ENCODE measurements around the gene CACNG8.
"Not testable (repeated sequence)": the region's sequence is repeated elsewhere in the genome, so short reads cannot be mapped to it uniquely, and the experiment has no call there.

CACNG8 gene

DNA sequence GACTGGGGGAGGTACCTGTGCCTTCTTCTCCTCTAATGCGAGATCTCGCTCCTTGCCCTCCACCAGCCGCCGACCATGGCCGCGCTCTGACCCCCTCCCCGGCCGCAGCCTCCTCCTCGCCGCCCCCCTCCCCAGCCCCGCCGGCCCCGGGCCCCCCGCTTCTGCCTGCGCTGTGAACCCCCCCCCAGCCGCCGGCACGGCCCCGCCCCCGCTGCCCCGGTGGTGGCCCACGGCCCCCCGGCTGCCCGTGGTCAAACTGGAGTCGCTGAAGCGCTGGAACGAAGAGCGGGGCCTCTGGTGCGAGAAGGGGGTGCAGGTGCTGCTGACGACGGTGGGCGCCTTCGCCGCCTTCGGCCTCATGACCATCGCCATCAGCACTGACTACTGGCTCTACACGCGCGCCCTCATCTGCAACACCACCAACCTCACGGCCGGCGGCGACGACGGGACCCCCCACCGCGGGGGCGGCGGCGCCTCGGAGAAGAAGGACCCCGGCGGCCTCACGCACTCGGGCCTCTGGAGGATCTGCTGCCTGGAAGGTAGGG, at the start of gene CACNG8:
TSS of gene CACNG8 (plus strand) at position 51 of the 545 bp plus-strand sequence.
- no peak for DNase-seq

GRCh38 chr19:53915000-53915399, 47.7 kb upstream of the CACNG8 start:
- no peak for DNase-seq

DNA sequence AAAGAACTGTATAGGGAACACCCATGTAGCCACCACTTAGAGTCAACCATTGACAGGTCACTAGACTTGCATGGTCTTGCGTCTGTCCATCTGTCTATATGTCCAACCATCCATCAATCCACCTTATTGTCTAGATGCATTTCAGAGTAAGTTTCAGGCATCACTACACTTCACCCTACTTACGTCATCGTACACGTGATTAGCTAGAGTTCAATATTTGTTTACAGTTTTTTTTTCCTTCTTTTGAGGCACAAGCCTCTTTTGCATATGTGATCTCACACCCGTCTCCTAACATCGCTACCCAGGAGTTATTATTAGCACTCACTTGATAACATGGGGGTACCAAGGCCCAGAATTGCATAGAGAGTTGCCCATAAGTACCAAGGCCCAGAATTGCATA, 46.7 kb upstream of the CACNG8 start:
- no peak for DNase-seq

GRCh38 chr19:53917356-53917755, 45.4 kb upstream of the CACNG8 start:
- DNase-seq, result no peak

DNA sequence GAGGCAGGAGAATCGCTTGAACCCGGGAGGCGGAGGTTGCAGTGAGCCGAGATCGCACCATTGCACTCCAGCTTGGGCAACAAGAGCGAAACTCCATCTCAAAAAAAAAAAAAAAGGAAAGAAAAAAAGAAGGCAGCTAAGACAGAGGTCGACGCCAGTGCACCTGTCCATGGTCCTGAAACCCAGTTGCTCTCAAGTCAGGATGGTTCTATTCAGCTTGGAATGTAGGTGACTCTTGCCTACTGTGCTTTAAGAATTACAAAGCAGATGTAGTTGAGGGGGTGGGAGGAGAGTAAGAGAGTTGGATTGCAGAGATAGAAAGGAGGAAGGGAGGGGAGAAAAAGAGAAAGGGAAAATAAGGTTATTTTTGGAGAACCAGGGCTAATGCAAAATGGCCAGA, 35.0 kb upstream of the CACNG8 start:
- DNase-seq, result no peak

GRCh38 chr19:53936029-53936428, 26.7 kb upstream of the CACNG8 start:
- DNase-seq, result no peak

- DNase-seq, result peak; percentile 45 to 48
Observed at GRCh38 chr19:53942001-53942786, 20.5 kb upstream of the CACNG8 start.

GRCh38 chr19:53944416-53944815, 18.3 kb upstream of the CACNG8 start:
- no peak for DNase-seq

DNA sequence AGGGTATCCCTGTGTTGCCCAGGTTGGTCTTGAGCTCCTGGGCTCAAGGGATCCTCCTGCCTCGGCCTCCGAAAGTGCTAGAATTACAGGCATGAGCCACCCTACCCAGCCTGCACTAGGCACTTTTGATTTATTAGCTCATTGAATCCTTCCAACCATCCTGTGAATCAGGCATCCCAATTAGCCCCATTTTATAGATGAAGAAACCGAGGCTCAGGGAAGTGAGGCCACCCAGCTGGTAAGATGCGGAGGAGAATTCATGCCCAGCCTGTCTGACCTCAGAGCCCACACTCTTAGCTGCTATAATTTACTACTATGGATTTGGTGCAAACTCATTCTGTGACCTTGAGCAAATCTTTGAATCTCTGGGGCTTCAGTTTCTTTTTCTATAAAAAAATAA, 17.8 kb upstream of the CACNG8 start:
- DNase-seq, result no peak

GRCh38 chr19:53945441-53945840, 17.3 kb upstream of the CACNG8 start:
- DNase-seq, result no peak

DNA sequence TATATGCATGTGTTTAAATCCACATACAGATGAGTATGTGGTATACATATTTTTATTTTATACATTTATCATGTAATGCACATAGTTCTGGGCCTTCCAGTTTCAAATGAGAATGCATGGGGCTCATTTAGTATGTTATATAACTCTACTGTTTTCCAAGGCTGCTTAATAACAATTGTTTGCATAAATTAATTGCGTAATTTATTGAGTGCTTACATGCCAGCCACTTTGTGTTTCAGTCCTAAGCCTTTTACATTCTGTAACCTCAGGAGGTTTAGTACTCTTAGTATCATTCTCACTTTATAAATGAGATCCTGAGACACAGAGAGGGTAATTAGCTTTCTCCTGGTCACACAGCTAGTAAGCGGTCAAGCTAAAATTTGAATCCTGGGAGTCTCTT, 16.7 kb upstream of the CACNG8 start:
- DNase-seq, result no peak

GRCh38 chr19:53947624-53948023, 15.1 kb upstream of the CACNG8 start:
- DNase-seq, result no peak

GRCh38 chr19:53948611-53949010, 14.1 kb upstream of the CACNG8 start:
- not testable (repeated sequence) for DNase-seq

- DNase-seq, result no peak
Observed at GRCh38 chr19:53951436-53951835, 11.3 kb upstream of the CACNG8 start.

GRCh38 chr19:53951947-53952346, 10.8 kb upstream of the CACNG8 start:
- DNase-seq, result no peak

DNA sequence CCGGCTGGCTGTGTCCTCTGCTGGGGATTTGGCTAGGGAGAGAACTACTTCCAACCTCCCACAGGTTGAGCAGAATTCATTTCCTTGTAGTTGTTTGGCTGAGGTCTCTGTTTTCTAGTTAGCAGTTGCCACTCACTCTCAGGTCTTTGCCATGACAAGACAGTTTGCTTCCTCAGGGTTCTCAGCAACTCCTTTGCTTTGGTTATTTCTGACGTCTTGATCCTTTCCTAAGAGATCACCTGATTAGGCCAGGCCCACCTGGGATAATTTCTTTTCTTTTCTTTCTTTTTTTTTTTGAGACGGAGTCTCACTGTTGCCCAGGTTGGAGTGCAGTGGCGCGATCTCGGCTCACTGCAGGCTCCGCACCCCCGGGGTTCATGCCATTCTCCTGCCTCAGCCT, 9.4 kb upstream of the CACNG8 start:
- no peak for DNase-seq

DNA sequence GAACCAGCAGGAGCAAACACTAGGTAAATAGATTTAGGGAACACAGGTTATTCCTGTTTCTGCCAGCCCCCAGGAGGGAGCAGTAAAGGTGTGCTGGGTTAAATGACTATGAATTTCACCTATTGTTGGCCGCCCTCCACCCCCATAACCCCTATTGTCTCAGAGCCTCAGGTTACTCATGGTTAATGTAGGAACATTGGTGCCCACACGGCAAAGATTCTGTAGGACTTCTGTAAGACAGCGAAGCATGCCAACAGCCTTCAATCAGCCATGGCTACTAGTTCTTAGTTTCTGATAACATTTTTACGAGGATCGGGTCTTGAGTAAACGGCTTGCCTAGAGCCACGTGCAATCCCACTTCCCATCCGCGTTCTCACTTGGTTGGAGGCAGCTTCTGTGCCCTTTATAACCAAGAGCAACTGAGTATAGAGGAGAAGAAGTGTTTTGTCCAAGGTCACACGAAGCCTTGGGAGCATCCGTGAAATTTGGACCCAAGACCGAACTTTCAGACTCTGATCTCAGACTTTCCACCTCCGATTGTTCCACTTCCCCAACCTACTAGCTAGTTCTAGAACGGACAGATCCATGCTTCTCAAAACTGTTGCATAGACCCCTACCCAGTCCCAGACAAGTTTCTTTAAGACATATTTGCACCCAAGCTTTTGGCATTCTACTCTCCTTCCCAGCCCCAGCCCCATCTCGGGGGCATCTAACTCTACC, 5.1 kb upstream of the CACNG8 start:
- DNase-seq, result no peak

GRCh38 chr19:53958168-53958571, 4.6 kb upstream of the CACNG8 start:
- no peak for DNase-seq

DNA sequence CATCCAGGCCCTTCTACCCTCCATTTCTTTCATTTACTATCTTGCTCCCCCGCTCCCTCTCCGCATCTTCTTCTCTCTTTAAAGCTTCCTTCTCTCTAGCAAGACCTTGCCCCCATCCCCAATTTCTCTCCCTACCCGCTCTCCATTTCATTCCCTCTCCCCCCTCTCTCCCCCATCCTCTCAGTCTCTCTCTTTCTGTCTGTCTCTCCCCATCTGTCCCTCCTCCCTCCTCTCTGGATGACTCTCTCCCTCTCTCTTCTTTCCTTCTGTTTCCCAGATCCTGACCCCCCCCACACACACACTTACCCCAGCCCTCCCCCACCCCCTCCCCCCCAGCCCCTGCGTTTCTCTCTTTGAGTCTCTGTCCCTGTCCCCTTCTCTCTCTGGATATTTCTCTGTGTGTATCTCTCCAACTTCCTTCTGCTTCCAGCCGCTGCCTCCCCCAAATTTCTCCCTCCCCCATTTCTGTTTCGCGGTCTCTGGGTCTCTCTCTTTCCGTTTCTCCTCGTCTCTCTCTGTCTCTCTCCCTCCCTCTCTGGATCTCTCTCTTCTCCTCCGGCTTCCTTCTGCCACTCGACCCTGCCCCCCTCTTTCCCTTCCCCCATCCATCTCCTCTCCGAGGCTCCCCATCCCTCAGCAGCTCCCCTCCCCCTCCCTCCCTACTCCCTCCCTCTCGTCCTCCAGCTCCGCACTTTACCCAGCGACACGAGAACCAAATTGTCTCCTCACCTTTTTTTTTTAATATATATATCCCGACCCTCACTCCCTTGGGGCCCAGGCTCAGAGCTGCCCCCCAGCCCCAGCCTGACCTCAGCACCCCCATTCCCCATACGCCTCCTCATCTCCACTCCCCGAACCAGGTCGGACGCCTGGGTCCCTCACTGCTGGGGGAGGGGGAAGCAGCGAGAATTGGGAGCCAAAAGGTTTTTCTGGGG, 3.6 kb upstream of the CACNG8 start:
- DNase-seq, result no peak

GRCh38 chr19:53960187-53960586, 2.5 kb upstream of the CACNG8 start:
- no peak for DNase-seq

DNA sequence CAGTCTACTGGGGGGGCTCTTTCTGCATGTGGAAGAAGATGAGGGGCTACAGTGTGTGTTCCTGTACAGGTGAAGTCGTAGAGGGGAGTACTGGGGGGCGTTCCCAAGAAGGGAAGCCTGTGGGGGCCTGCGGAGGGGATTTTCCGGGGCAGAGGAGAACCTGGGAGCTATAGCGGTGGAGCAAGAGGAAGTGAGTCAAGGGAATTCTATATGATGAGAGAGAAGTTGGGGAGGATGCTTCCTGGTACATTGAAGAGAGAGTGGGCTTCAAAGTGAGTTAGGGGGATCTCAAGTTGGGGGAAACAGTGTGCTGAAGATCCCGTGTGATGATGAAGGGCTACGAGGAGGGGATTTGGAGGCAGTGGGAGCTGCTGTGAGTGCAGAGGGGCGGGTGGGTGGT, 1.9 kb upstream of the CACNG8 start:
- no peak for DNase-seq

- DNase-seq, result no peak
Observed at GRCh38 chr19:53961523-53962356, 997 bp upstream of the CACNG8 start.
